IMR-90 (cell line): ENCODE data around the gene TMPRSS11E. TPM values are rescaled to one million over a fixed set of nuclear protein-coding genes. Genes with fewer than 3 reads are reported as not detected.

Experiments used
- ATAC-seq: fragments of 200-7000 bp; cut with Tn5 transposase; 2 replicates; pipeline ENCODE4 v1.9.1; 2020; ENCODE audit warnings: low read depth, mild to moderate bottlenecking, moderate library complexity
- BruUV-seq: library from RNA; stranded (reverse); fragments of 400-500 nt; replicated peaks from 2 replicates; lab custom pipeline; 2021; lab: Mats Ljungman, UMichigan
- CTCF ChIA-PET: fragments of 300-600 bp; formaldehyde crosslinking; extraction: SDS; loops from one replicate; lab custom pipeline; 2021; ENCODE audit warnings: antibody characterized with exemption; lab: Yijun Ruan, JAX
- POLR2A ChIA-PET: fragments of 300-600 bp; sonication (Branson Sonifier 250); formaldehyde crosslinking; loops from one replicate; lab custom pipeline; 2022; ENCODE audit warnings: antibody characterized with exemption; ENCODE audit not compliant: unreplicated experiment; lab: Charles Lee
- DNase-seq: peaks from one replicate; pipeline ENCODE4 v3.0.0; 2013
- H2AFZ ChIP-seq: replicated peaks from 2 replicates; pipeline ENCODE3; 2013; ENCODE audit warnings: low read length, mild to moderate bottlenecking; ENCODE audit not compliant: poor library complexity
- H2AK5ac ChIP-seq: 2 replicates; pipeline ENCODE4 v1.6.1; 2013; ENCODE audit warnings: low read depth, low read length, inconsistent platforms
- H2AK9ac ChIP-seq: replicated peaks from 2 replicates; pipeline ENCODE3; 2013; ENCODE audit warnings: mild to moderate bottlenecking, low read depth, low read length, moderate library complexity; ENCODE audit not compliant: poor library complexity
- H2BK120ac ChIP-seq: 2 replicates; pipeline ENCODE4 v1.6.1; 2013; ENCODE audit warnings: low read depth, low read length, inconsistent platforms
- H2BK15ac ChIP-seq: 3 replicates; pipeline ENCODE4 v1.6.1; 2013; ENCODE audit warnings: low read depth, low read length, inconsistent platforms
- H2BK20ac ChIP-seq: 2 replicates; pipeline ENCODE4 v1.6.1; 2013; ENCODE audit warnings: low read depth, mild to moderate bottlenecking, inconsistent platforms, low read length, moderate library complexity
- H2BK5ac ChIP-seq: 2 replicates; pipeline ENCODE4 v1.6.1; 2013; ENCODE audit warnings: mild to moderate bottlenecking, low read depth, low read length, inconsistent platforms; ENCODE audit not compliant: poor library complexity, severe bottlenecking
- H3K14ac ChIP-seq: replicated peaks from 2 replicates; pipeline ENCODE4 v1.6.1; 2013; ENCODE audit warnings: low read depth, low read length, inconsistent platforms
- H3K18ac ChIP-seq: 2 replicates; pipeline ENCODE4 v1.6.1; 2013; ENCODE audit warnings: low read depth, low read length, control low read depth
- H3K23ac ChIP-seq: 2 replicates; pipeline ENCODE4 v1.6.1; 2013; ENCODE audit warnings: low read depth, low read length, inconsistent platforms
- H3K27ac ChIP-seq: 2 replicates; pipeline ENCODE4 v1.5.1; 2013; ENCODE audit warnings: mild to moderate bottlenecking, control low read depth, low read length; ENCODE audit not compliant: insufficient read depth
- H3K27me3 ChIP-seq: 2 replicates; pipeline ENCODE4 v1.6.1; 2013; ENCODE audit warnings: low read length; ENCODE audit not compliant: control insufficient read depth, insufficient read depth
- H3K36me3 ChIP-seq: 2 replicates; pipeline ENCODE4 v1.6.1; 2013; ENCODE audit warnings: low read length, mixed read lengths; ENCODE audit not compliant: control insufficient read depth, insufficient read depth
- H3K4ac ChIP-seq: 2 replicates; pipeline ENCODE4 v1.6.1; 2013; ENCODE audit warnings: low read depth, low read length, inconsistent platforms
- H3K4me1 ChIP-seq: 2 replicates; pipeline ENCODE4 v1.6.1; 2013; ENCODE audit warnings: low read length, mixed read lengths; ENCODE audit not compliant: control insufficient read depth, insufficient read depth
- H3K4me2 ChIP-seq: 2 replicates; pipeline ENCODE4 v1.6.1; 2013; ENCODE audit warnings: low read depth, mild to moderate bottlenecking, control low read depth, low read length, moderate library complexity
- H3K4me3 ChIP-seq: 2 replicates; pipeline ENCODE4 v1.5.1; 2013; ENCODE audit warnings: low read depth, mild to moderate bottlenecking, control low read depth, low read length, moderate library complexity; ENCODE audit not compliant: insufficient read depth
- H3K56ac ChIP-seq: 2 replicates; pipeline ENCODE4 v1.6.1; 2013; ENCODE audit warnings: low read length, inconsistent platforms; ENCODE audit not compliant: insufficient read depth; ENCODE audit errors: extremely low read depth
- H3K79me1 ChIP-seq, 2 experiments: 2 replicates each; pipeline ENCODE4 v1.6.1; 2013; ENCODE audit warnings: low read length in 2 of 2, inconsistent platforms in 1 of 2, low read depth in 1 of 2
- H3K9ac ChIP-seq: 2 replicates; pipeline ENCODE4 v1.6.1; 2013; ENCODE audit warnings: low read depth, low read length, control low read depth
- H3K9me1 ChIP-seq: 2 replicates; pipeline ENCODE4 v1.6.1; 2013; ENCODE audit warnings: low read length, inconsistent platforms; ENCODE audit not compliant: insufficient read depth
- H3K9me3 ChIP-seq: 2 replicates; pipeline ENCODE4 v1.6.1; 2013; ENCODE audit warnings: low read length; ENCODE audit not compliant: control insufficient read depth, insufficient read depth
- H4K20me1 ChIP-seq: 2 replicates; pipeline ENCODE4 v1.6.1; 2013; ENCODE audit warnings: low read length, inconsistent platforms; ENCODE audit not compliant: insufficient read depth
- H4K5ac ChIP-seq: 2 replicates; pipeline ENCODE4 v1.6.1; 2013; ENCODE audit warnings: mild to moderate bottlenecking, low read depth, low read length, control low read depth
- H4K8ac ChIP-seq, 2 experiments: 2 replicates each; pipeline ENCODE4 v1.6.1; 2013; ENCODE audit warnings: low read depth in 2 of 2, low read length in 2 of 2, control low read depth in 1 of 2, inconsistent platforms in 1 of 2
- H4K91ac ChIP-seq: 2 replicates; pipeline ENCODE4 v1.6.1; 2013; ENCODE audit warnings: low read depth, low read length, inconsistent platforms; ENCODE audit not compliant: insufficient read depth
- BHLHE40 ChIP-seq: fragments of 150-350 bp; IDR thresholded peaks from 2 replicates; pipeline ENCODE4 v1.6.1; 2016; ENCODE audit warnings: mild to moderate bottlenecking, low read depth, low read length
- CEBPB ChIP-seq: IDR thresholded peaks from 2 replicates; pipeline ENCODE4 v1.6.1; 2012; ENCODE audit warnings: low read depth, low read length, improper control_type of control experiment
- CHD1 ChIP-seq: IDR thresholded peaks from 2 replicates; pipeline ENCODE4 v1.6.1; 2012; ENCODE audit warnings: low read depth, low read length, improper control_type of control experiment
- FOS ChIP-seq: fragments of 150-350 bp; IDR thresholded peaks from 2 replicates; pipeline ENCODE4 v1.6.1; 2016; ENCODE audit warnings: low read depth, low read length
- MAFK ChIP-seq: IDR thresholded peaks from 2 replicates; pipeline ENCODE4 v1.6.1; 2012; ENCODE audit warnings: low read depth, low read length, improper control_type of control experiment
- MXI1 ChIP-seq: IDR thresholded peaks from 2 replicates; pipeline ENCODE4 v1.6.1; 2012; ENCODE audit warnings: low read depth, mild to moderate bottlenecking, low read length, moderate library complexity, borderline replicate concordance
- NFE2L2 ChIP-seq: fragments of 150-350 bp; IDR thresholded peaks from 2 replicates; pipeline ENCODE4 v1.6.1; 2016; ENCODE audit warnings: low read depth, mild to moderate bottlenecking, low read length
- POLR2A ChIP-seq: IDR thresholded peaks from 2 replicates; pipeline ENCODE4 v1.6.1; 2012; ENCODE audit warnings: mild to moderate bottlenecking, low read depth, low read length
- RAD21 ChIP-seq: IDR thresholded peaks from 2 replicates; pipeline ENCODE4 v1.6.1; 2012; ENCODE audit warnings: low read length, improper control_type of control experiment
- RCOR1 ChIP-seq: IDR thresholded peaks from 2 replicates; pipeline ENCODE4 v1.6.1; 2012; ENCODE audit warnings: mild to moderate bottlenecking, low read length, improper control_type of control experiment; ENCODE audit not compliant: insufficient replicate concordance
- RFX5 ChIP-seq: IDR thresholded peaks from 2 replicates; pipeline ENCODE4 v1.8.0; 2012; ENCODE audit warnings: low read depth, mild to moderate bottlenecking, low read length, moderate library complexity
- SMC3 ChIP-seq: fragments of 150-350 bp; IDR thresholded peaks from 2 replicates; pipeline ENCODE4 v1.6.1; 2016; ENCODE audit warnings: low read depth, mild to moderate bottlenecking, antibody characterized with exemption, low read length, moderate library complexity
- WGBS, 2 experiments: methylation state at CpG; one replicate each; pipeline versions ENCODE4 v1.1.5 to v1.1.7; 2013; ENCODE audit warnings: missing lambda C conversion rate in 2 of 2; ENCODE audit not compliant: insufficient read length in 1 of 2; ENCODE audit errors: extremely low coverage in 2 of 2; 5-methylcytosine and 5-hydroxymethylcytosine counted together
- dilution Hi-C: fragments of 300-500 bp; cut with HindIII; formaldehyde crosslinking; loops from one replicate; pipeline ENCODE4 v1.14.3; 2018; ENCODE audit warnings: low sequenced_read_pairs; ENCODE audit not compliant: unreplicated experiment
- in situ Hi-C: fragments of 300-500 bp; cut with MboI; formaldehyde crosslinking; loops from 3 replicates; pipeline ENCODE4 v1.14.3; 2019; ENCODE audit warnings: low sequenced_read_pairs, inconsistent platforms, mixed read lengths
- intact Hi-C: fragments of 100-400 bp; cut with micrococcal nuclease; formaldehyde crosslinking; loops from 2 replicates; pipeline ENCODE4 v1.10.0; 2022
- polyA plus RNA-seq, 3 experiments: library from polyadenylated mRNA; depleted of rRNA; stranded (reverse); fragments of >200 nt; gene quantifications; 2 replicates each; pipeline ENCODE4 v1.2.3, GENCODE V29; 2012; ENCODE audit warnings: low replicate concordance in 1 of 3
- total RNA-seq: library from RNA; depleted of rRNA; stranded (reverse); fragments of >200 nt; gene quantifications from 2 replicates; pipeline ENCODE4 v1.2.3, GENCODE V29; 2012
- TF ChIP-seq, protein P1 (sequence below): conservative IDR thresholded peaks from 2 replicates; pipeline ENCODE4 v1.5.1; 2012; ENCODE audit warnings: mild to moderate bottlenecking, low read depth, low read length, improper control_type of control experiment
- TF ChIP-seq, protein P2 (sequence below): fragments of 150-350 bp; IDR thresholded peaks from 2 replicates; pipeline ENCODE4 v1.6.1; 2017; ENCODE audit warnings: mild to moderate bottlenecking, antibody characterized with exemption, low read length, low read depth
- TF ChIP-seq, protein P3 (sequence below): fragments of 150-350 bp; IDR thresholded peaks from 2 replicates; pipeline ENCODE4 v1.6.1; 2016; ENCODE audit warnings: low read depth, mild to moderate bottlenecking, low read length, moderate library complexity, borderline replicate concordance

Gene TMPRSS11E
- total and polyA plus RNA-seq, 2 of the 4 experiments (the other 2 are of a cell fraction): not detected

DNA sequence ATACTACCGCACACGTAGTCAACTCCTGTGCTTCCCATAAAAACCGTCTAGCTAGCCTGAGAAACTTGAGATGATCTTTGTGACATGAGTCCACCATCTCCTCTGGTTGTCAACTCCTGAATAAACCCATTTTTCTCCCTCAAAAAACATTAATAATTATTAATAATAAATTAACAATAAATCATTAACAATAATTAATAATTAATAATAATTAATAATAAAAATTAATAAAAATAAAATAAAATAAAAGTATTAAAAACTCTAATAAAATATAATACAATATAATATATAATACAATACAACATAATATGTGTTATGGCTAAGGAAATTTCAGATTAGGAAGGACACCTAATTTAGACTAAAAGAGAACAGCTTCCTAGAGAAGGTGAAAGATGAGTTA lies 20.7 kb upstream of the TMPRSS11E start:
- H2BK120ac ChIP-seq: no peak overlapping the region
- no peak overlapping the region for H3K56ac ChIP-seq
- TF ChIP-seq RCOR1: no peak
- TF ChIP-seq RFX5: no peak
- TF ChIP-seq CEBPB: no peak
- no peak for TF ChIP-seq BHLHE40
- TF ChIP-seq, protein P1, sequence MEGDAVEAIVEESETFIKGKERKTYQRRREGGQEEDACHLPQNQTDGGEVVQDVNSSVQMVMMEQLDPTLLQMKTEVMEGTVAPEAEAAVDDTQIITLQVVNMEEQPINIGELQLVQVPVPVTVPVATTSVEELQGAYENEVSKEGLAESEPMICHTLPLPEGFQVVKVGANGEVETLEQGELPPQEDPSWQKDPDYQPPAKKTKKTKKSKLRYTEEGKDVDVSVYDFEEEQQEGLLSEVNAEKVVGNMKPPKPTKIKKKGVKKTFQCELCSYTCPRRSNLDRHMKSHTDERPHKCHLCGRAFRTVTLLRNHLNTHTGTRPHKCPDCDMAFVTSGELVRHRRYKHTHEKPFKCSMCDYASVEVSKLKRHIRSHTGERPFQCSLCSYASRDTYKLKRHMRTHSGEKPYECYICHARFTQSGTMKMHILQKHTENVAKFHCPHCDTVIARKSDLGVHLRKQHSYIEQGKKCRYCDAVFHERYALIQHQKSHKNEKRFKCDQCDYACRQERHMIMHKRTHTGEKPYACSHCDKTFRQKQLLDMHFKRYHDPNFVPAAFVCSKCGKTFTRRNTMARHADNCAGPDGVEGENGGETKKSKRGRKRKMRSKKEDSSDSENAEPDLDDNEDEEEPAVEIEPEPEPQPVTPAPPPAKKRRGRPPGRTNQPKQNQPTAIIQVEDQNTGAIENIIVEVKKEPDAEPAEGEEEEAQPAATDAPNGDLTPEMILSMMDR: no peak
- TF ChIP-seq FOS: no peak
- TF ChIP-seq, protein P2, sequence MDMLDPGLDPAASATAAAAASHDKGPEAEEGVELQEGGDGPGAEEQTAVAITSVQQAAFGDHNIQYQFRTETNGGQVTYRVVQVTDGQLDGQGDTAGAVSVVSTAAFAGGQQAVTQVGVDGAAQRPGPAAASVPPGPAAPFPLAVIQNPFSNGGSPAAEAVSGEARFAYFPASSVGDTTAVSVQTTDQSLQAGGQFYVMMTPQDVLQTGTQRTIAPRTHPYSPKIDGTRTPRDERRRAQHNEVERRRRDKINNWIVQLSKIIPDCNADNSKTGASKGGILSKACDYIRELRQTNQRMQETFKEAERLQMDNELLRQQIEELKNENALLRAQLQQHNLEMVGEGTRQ: no peak
- TF ChIP-seq SMC3: no peak
- no peak for TF ChIP-seq CHD1
- no peak for TF ChIP-seq POLR2A
- TF ChIP-seq RAD21: no peak
- TF ChIP-seq, protein P3, sequence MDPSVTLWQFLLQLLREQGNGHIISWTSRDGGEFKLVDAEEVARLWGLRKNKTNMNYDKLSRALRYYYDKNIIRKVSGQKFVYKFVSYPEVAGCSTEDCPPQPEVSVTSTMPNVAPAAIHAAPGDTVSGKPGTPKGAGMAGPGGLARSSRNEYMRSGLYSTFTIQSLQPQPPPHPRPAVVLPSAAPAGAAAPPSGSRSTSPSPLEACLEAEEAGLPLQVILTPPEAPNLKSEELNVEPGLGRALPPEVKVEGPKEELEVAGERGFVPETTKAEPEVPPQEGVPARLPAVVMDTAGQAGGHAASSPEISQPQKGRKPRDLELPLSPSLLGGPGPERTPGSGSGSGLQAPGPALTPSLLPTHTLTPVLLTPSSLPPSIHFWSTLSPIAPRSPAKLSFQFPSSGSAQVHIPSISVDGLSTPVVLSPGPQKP: no peak
- TF ChIP-seq MXI1: no peak
- TF ChIP-seq MAFK: no peak
- TF ChIP-seq NFE2L2: no peak
- ATAC-seq (no peak), DNase-seq (no peak)
- no peak overlapping the region for H3K9ac ChIP-seq
- POLR2A ChIA-PET: no interaction called here
- no peak overlapping the region for H3K4me2 ChIP-seq
- H3K4me1 ChIP-seq: no peaks in the 10 kb centered on the region
- no peak overlapping the region for H4K5ac ChIP-seq
- no peaks in the 10 kb centered on the region for H3K79me1 ChIP-seq
- no peaks in the 10 kb centered on the region for H3K27me3 ChIP-seq
- H2BK5ac ChIP-seq: no peak overlapping the region
- in situ Hi-C loops (no loop called here), dilution Hi-C loops (no loop called here), intact Hi-C loops (no loop called here)
- no peak overlapping the region for H3K23ac ChIP-seq
- BruUV-seq: no TSS peak
- H3K4me3 ChIP-seq: no peak overlapping the region
- CTCF ChIA-PET: no interaction called here
- no peak overlapping the region for H2AFZ ChIP-seq
- H3K27ac ChIP-seq: no peak overlapping the region
- H4K20me1 ChIP-seq: no peaks in the 10 kb centered on the region
- H3K18ac ChIP-seq: no peak overlapping the region
- H3K36me3 ChIP-seq: no peaks in the 10 kb centered on the region
- WGBS, 2 experiments: 88% methylated on average over 2 of the region's 3 CpGs; no CpG with 5 or more reads in 1 of the 2 experiments
- no peak overlapping the region for H4K8ac ChIP-seq
- no peak overlapping the region for H3K14ac ChIP-seq
- H3K9me1 ChIP-seq: no peaks in the 10 kb centered on the region
- H3K4ac ChIP-seq: no peak overlapping the region
- H4K91ac ChIP-seq: no peak overlapping the region
- no peak overlapping the region for H2AK5ac ChIP-seq
- H2BK15ac ChIP-seq: no peak overlapping the region
- no peak overlapping the region for H2AK9ac ChIP-seq
- no peak overlapping the region for H2BK20ac ChIP-seq
- no peaks in the 10 kb centered on the region for H3K9me3 ChIP-seq
